Left kidney (tissue), 2 donors: ENCODE results near the gene EDN1. TPM values are rescaled to one million over a fixed set of nuclear protein-coding genes. Genes with fewer than 3 reads are reported as not detected.
"Not testable (repeated sequence)": the region's sequence is repeated elsewhere in the genome, so short reads cannot be mapped to it uniquely, and the experiment has no call there.

Source experiments
- DNase-seq: peaks from one replicate; pipeline ENCODE4 v3.0.0-alpha.2; 2013
- polyA plus RNA-seq: library from polyadenylated mRNA; unstranded; fragments of 120-200 nt; gene quantifications from one replicate; pipeline ENCODE4 v1.2.1, GENCODE V29; 2013; ENCODE audit not compliant: insufficient read length

EDN1 gene
- polyA plus RNA-seq, 1 donor: 3.8 TPM

GRCh38 chr6:12293931-12294807 lies 4.0 kb downstream of the EDN1 start:
- no peak for DNase-seq

- DNase-seq: no peak
Observed at GRCh38 chr6:12294851-12295536, 4.8 kb downstream of the EDN1 start.

DNA sequence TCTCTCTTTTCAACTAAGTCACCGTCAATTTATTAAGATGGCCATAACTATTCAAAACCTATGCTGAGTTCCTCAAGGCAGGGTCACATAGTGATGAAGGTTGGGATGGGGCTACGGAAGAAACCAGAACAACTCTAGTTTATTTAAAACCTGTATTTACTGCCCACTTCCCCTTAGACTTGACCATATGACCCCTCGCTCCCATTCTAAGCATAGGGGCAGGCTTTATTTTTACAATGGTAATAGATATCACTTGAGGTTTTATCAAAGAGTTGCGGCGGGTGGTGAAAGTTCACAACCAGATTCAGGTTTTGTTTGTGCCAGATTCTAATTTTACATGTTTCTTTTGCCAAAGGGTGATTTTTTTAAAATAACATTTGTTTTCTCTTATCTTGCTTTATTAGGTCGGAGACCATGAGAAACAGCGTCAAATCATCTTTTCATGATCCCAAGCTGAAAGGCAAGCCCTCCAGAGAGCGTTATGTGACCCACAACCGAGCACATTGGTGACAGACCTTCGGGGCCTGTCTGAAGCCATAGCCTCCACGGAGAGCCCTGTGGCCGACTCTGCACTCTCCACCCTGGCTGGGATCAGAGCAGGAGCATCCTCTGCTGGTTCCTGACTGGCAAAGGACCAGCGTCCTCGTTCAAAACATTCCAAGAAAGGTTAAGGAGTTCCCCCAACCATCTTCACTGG lies 5.5 kb downstream of the EDN1 start:
- no peak for DNase-seq

- no peak for DNase-seq
Observed at GRCh38 chr6:12296255-12296573, 6.1 kb downstream of the EDN1 start.

GRCh38 chr6:12296604-12297003 lies 6.4 kb downstream of the EDN1 start:
- DNase-seq: no peak

DNA sequence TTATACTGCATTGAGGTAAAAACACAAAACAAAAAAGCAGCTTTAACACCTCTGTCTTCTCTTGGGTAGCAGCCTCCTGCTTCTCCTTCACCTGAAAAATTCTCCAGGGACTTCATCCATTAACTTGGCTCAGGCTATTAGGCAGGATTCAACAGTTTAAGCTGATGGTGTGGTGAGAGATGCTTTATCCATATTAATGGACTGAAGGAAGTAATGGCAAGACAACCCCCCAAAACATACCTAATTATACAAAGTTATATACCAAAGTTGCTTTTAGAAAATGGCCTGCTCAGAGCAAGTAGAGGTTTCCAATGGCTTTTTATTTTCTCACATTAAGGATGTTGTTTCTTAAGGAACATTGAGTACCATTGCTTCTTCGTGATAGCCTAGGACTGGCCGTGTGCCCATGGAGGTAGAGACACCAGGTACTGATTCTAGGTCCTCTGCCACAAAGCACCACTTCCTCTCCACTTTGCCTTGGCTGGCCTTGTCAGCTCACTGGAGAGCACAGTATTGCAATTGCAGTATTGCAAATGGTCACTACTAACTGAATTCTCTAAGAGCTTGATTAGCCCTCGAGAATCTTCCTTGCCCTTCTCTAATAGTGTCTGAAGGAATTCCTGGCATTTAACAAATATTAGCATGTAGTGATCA lies 7.3 kb downstream of the EDN1 start:
- no peak for DNase-seq

DNA sequence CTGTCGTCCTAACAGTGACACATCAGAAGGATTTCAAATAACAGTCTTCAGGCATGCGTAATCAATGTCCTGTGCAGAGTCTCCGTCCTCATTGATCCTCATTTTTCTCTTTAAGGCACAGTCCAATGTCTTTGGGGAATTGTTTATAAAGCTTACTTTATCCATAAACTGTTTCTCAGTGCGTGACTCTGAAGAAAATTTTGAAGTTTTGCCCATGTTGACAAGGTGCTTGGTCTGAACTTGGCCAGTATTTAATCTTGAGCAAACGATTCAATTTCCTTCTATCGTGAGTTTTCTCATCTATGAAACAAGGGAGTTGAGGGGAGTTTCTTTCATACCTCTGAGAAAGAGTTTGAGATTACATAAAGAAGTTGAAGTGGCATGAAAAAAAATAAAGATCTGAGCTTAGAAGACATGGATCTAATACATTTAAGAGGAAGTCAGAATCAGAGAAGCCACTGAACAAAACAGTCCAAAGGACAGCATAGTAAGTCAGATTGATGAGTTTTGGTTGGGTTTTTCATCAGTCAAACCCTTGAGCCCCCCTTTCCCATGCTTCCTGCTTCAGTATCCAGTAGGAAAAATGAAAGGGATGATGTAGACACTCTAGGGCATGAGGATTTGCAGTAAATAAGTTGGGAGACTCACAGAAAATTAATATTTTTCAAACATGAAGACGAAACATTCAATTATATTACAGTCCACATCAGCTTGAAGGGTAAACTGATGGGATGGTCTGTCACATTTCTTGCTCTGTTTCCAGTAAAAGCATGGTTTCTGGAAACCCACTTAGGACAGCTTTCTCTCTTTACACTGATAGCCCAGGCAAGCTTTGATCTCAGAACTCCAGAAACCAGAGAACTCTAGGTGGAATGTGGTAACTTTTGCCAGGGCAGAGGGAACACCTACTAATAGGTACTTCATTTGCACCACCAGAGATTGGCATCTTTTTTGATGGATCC lies 8.1 kb downstream of the EDN1 start:
- DNase-seq: no peak

DNA sequence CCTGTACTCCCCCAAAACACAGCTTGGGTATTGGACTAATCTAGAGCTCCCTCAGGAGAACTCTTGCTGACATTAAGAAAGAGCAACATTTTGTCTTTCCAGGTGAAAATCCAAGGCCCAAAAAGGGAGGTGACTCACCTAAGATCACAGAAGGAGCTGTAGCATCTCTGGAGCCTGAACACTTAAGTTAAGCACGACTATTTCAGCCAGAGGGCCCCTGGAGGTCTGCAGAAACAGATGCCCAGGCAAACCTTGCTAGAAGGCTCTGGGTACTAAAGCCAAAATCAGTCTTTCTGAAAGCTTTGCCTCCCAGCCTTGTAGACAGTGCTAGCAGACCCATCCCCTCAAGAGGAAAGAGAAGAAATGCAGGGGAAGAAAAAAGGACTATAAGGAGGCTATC lies 8.8 kb downstream of the EDN1 start:
- DNase-seq: no peak

DNA sequence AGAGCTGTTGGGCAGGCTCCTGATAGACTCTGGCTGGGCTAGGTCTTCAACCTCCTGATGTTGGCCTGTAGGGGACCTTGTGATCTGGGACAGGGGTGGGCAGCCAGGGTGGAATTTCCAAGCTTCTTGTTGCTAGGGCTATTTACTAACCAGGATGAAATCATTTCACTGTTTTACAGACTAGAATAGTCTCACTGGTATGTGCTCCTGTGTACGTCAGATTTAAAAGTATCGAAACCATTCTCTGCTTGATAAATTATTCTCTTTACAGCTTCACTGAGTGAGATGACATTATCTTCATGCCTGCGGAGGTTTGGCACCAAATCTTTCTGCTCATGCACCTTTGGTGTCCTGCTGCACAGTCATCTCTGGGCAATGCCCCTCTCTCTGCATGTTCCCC lies 10.9 kb downstream of the EDN1 start:
- no peak for DNase-seq

DNA sequence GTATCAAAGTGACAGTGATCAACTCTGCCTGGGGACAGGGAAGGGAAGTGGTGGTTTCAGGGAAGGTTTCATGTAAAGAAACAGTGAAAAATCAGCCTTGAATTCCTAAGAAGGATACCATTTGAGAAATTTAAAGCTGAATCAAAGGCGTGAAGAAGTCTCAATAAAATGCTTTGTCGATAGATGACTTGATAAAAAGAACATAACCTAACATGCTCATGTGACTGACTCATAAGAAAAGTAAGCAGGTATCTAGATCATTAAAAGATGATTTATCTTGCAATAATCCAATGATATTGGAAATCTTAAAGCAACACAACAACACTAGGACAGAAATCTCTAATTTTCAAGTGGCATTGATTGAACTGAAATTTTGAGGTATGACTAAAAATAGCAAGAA lies 14.3 kb downstream of the EDN1 start:
- DNase-seq: no peak

GRCh38 chr6:12309070-12309469 lies 18.9 kb downstream of the EDN1 start:
- DNase-seq: no peak

GRCh38 chr6:12311106-12311505 lies 20.9 kb downstream of the EDN1 start:
- no peak for DNase-seq

DNA sequence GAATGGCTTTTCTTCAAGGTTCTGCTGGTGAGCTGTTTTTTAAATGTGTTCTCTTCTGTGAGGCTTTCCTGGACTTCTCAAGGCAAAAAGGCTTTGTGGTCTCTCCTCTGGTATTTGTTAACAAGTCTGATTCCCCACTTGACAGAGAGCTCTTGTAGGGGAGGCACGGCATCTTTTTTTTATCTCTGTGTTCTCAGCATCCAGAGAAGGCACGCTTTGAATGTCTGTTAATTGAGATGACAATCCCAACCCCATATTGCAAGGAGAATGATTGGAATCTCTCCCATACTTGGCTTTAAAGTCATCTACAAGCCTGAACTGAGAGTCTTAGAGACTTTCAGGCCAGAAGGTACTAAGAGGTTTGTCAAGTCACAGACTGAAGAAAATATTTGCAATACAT lies 22.6 kb downstream of the EDN1 start:
- DNase-seq: no peak

DNA sequence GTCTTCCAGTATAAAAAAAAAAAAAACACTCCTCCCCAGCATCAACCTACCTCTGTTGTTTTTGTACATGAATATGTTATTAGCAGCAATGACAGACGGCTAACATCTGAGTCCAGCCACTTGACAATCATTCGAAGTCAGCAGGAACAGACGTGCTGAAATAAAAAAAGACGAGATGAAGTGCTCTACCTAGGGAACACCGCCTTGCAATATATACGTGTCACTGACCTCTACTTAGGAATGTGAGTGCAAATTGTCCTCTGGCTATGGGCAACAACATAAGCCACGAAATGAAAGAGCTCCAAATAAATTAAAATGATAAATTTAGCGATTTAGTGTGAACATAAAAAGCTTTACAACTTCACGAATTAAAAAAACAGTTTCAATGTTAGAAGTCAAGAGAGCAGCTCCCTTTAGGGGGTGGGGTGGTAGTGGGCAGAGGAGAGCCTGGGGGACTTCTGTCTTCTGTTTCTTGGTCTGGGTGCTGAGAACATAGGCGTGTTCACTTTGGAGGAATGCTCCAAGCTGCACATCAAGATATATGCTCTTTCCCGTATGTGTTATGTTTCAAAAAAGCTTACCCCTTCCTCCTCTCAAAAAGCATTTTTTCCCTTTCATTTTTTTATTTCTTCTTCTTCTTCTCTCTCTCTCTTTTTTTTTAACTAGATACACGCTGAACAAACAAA lies 23.3 kb downstream of the EDN1 start:
- DNase-seq: no peak

GRCh38 chr6:12313992-12314589 lies 23.9 kb downstream of the EDN1 start:
- no peak for DNase-seq

DNA sequence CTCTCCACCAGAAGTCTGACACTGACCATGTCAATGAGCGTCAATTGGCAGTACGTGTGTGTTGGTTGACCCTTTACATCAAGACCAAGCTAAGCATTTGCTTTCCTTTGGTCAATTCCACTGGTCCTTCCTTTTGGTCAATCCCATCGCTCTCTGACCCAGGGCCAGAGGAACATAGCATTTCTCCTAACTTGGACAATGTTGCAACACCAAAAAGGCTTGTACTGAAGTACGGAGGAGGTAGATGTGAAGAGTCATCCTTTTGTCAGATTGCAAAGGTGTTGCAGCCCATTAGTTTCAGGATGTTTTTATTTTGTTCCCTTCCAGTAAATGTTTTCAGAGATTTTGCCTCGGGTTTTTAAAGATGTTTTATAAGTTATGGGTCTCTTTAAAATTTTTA lies 24.6 kb downstream of the EDN1 start:
- DNase-seq: no peak

DNA sequence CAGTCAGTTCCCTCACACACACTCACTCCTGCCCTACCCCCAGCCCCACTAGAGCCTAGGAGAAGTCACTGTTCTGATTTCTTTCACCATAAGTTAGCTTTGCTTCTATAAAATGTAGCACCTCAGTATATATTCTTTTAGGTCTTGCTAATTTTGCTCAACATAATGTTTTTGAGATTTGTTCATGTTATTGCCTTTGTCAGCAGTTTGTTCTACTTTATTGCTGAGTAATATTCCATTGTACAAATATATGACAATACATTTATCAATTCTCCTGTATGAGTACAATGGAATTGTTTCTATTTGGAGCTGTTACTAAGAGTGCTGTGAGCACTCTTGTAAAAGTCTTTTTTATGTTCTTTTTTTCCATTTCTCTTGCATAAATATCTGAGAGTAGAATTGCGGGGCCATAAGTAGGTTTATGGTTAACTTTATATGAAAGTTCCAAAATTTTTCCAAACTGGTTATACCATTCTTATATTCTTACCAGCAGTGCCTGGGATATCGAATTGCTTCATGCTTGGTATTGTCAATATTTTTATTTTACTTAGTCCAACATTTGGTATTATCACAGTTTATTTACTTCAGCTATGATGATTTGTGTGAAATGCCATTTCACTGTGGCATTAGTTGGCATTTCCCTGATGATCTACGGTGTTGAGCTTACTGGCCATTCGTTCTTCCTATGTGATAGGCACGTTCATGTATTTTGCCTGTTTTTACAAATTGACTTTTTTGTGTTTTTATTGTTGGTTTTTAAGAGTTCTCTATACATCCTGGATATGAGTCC lies 25.3 kb downstream of the EDN1 start:
- DNase-seq: no peak

- DNase-seq: no peak
Observed at GRCh38 chr6:12318749-12319148, 28.6 kb downstream of the EDN1 start.

DNA sequence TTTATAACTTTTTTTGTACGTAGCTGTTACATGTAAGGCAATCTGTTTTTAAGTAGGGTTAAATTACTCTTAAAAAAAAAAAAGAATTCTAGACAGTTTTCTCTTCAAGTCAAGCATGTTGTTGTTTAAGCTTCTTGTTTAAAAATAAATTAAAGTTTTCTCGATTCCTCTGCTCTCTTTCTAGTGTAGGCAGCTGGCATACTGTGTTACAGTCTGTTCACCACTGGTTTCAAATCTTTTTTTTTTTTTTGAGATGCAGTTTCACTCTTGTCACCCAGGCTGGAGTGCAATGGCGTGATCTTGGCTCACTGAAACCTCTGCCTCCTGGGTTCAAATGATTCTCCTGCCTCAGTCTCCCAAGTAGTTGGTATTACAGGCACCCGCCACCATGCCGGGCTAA lies 29.9 kb downstream of the EDN1 start:
- not testable (repeated sequence) for DNase-seq

DNA sequence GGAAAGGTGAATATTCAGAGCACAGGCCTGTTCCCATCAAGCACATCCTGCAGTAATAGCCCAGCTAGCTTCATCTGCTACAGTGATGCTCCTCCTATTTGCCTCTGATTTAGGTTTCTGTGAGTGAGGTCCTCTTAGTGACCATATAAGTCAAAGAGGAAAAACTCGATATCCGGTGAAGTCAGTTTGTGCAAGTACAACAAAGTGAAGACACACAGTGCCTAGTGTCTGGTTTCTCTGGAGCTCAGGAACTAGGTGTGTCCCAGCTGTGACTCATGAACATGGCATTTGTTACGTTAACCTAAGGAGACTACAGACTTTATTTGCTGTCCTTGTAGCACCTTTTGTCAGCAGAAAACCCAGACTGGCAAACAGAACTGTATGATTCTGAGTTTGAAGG lies 33.9 kb downstream of the EDN1 start:
- DNase-seq: no peak
